Measurements from ENCODE around the gene MED22. TPM values are rescaled to one million over a fixed set of nuclear protein-coding genes. Genes with fewer than 3 reads are reported as not detected.

The MED22 gene
- total RNA-seq, 1 donor from 2014 or later, result 32.9 TPM

GRCh38 chr9:133359399-133360175 lies 11.7 kb upstream of the MED22 start:
- Histone ChIP-seq H3K36me3 (peaks cover 0 to 46% of the 10 kb centered on the region in 2 donors), H3K9me3 (no peaks in the 10 kb centered on the region), H3K4me3 (no peak overlapping the region), H3K4me1 (peaks cover 51% of the 10 kb centered on the region), H3K27ac (no peak overlapping the region), H3K27me3 (no peaks in the 10 kb centered on the region)
- TF ChIP-seq CTCF (IDR thresholded peaks at IDR 0.05) (no peak), POLR2AphosphoS5 (IDR thresholded peaks at IDR 0.05; ENCODE audit: insufficient read depth in 1 of 2, low read depth in 1 of 2) (no peak), POLR2A (IDR thresholded peaks at IDR 0.05) (no peak)
- intact Hi-C loops (cut with DNase I), result no loop called here
- DNase-seq (ENCODE audit: extremely low spot score in 2 of 2), result no peak

- intact Hi-C loops (cut with DNase I), result no loop called here
- no peak overlapping the region for H3K27ac ChIP-seq
- no peaks in the 10 kb centered on the region for H3K27me3 ChIP-seq
Observed at GRCh38 chr9:133357656-133358055, 9.7 kb upstream of the MED22 start.

GRCh38 chr9:133356391-133357091 lies 8.6 kb upstream of the MED22 start, which contains the start of the genes SURF1 and SURF2:
SURF1 (minus strand) TSS chr9:133356487; CDS start chr9:133356453, 34 bp downstream.
SURF2 (plus strand) TSS chr9:133356550; CDS start chr9:133356593, 43 bp downstream.
- H3K4me1 ChIP-seq, result peaks cover 38% of the 10 kb centered on the region
- H3K9me3 ChIP-seq, result no peaks in the 10 kb centered on the region
- peak within 1 kb of the TSS; percentile 59 for H3K27ac ChIP-seq
- intact Hi-C loops (cut with DNase I), result no loop called here
- no peaks in the 10 kb centered on the region for H3K27me3 ChIP-seq
- no peak for DNase-seq (ENCODE audit: extremely low spot score in 2 of 2)
- H3K36me3 ChIP-seq, result peaks cover 0 to 31% of the 10 kb centered on the region in 2 donors
- TF ChIP-seq CTCF (IDR thresholded peaks at IDR 0.05), result no peak
- peak in 1 of 2 donors; percentile 35 for TF ChIP-seq POLR2AphosphoS5 (IDR thresholded peaks at IDR 0.05; ENCODE audit: insufficient read depth in 1 of 2, low read depth in 1 of 2)
- peak in 1 of 2 donors; percentile 35 for TF ChIP-seq POLR2A (IDR thresholded peaks at IDR 0.05)
- H3K4me3 ChIP-seq, result peak within 1 kb of the TSS; percentile 70 to 81

More at GRCh38 chr9:133357656-133358055, 9.7 kb upstream of the MED22 start:
- DNase-seq (ENCODE audit: extremely low spot score in 2 of 2), result no peak
- H3K9me3 ChIP-seq, result no peaks in the 10 kb centered on the region
- H3K4me1 ChIP-seq, result peaks cover 45% of the 10 kb centered on the region
- peaks cover 0 to 31% of the 10 kb centered on the region in 2 donors for H3K36me3 ChIP-seq
- TF ChIP-seq POLR2A (IDR thresholded peaks at IDR 0.05), result no peak
- no peak for TF ChIP-seq CTCF (IDR thresholded peaks at IDR 0.05)
- no peak for TF ChIP-seq POLR2AphosphoS5 (IDR thresholded peaks at IDR 0.05; ENCODE audit: insufficient read depth in 1 of 2, low read depth in 1 of 2)
- no peak overlapping the region for H3K4me3 ChIP-seq

- Histone ChIP-seq H3K4me1 (peaks cover 38% of the 10 kb centered on the region), H3K27me3 (no peaks in the 10 kb centered on the region), H3K36me3 (peaks cover 0 to 31% of the 10 kb centered on the region in 2 donors), H3K9me3 (no peaks in the 10 kb centered on the region), H3K4me3 (peak overlapping the region; percentile 70 to 81), H3K27ac (peak overlapping the region; percentile 59)
- TF ChIP-seq POLR2AphosphoS5 (IDR thresholded peaks at IDR 0.05; ENCODE audit: insufficient read depth in 1 of 2, low read depth in 1 of 2), result no peak
- TF ChIP-seq CTCF (IDR thresholded peaks at IDR 0.05), result no peak
- no peak for TF ChIP-seq POLR2A (IDR thresholded peaks at IDR 0.05)
- intact Hi-C loops (cut with DNase I), result no loop called here
- no peak for DNase-seq (ENCODE audit: extremely low spot score in 2 of 2)
Observed at GRCh38 chr9:133355881-133356357, 8.0 kb upstream of the MED22 start.
